NCI-H187 treated with DMSO at 0.1 percent for 48 hours (cell line): ENCODE results near the gene VSIG2.

Experiments
- DNase-seq: peaks from one replicate; lab custom pipeline; 2025; lab: John Stamatoyannopoulos, UW

The VSIG2 gene

GRCh38 chr11:124763156-124763947 lies 11.3 kb upstream of the VSIG2 start:
- no peak for DNase-seq

- no peak for DNase-seq
Measured at GRCh38 chr11:124762624-124763155, 10.6 kb upstream of the VSIG2 start.

- DNase-seq: no peak
Measured at GRCh38 chr11:124762105-124762623, 10.1 kb upstream of the VSIG2 start, which contains the start of gene ESAM. Gene ESAM (minus strand): TSS chr11:124762290. CDS start chr11:124762154, 136 bp downstream.

DNA sequence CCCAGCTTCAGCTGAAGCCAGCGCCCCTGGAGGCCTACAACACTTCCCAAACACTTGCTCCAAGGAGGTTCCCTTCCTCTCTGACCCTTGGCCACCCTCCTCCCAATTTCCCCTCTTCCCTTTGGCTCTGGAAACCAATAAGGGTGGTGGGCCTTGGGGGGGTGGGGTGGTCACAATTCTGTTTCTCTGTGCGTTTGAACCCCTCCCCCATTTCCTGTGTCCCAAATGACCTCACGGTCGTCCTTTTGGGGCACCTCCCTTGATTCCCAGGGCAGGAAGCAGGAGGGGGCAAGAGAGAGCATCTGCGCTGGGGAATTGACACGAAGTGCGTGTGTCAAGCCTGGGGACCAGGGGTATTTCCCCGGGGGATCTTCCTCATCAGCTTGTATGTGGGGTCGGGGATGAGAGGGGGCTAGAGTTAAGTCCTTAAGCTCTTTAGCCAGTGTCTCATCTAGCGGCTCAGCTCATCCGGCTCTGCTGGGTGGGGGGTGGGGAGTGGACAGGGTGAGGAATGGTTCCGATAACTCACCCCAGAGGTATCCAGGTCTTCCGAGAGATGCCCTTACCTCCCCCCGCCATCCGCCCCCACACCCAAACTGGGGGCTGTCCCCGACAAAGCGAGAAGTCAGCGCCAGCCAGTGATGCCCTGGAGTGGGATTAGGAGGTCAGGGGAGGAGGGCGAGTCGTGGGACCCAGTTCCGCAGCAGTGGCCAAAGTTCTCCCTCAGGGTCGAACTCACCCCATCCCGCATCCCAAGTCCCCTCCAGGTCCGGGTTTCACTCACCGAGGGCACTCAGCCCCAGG lies 9.4 kb upstream of the VSIG2 start:
- DNase-seq: no peak

GRCh38 chr11:124760806-124761205 lies 8.8 kb upstream of the VSIG2 start:
- DNase-seq: no peak

- DNase-seq: no peak
Measured at GRCh38 chr11:124760205-124760652, 8.2 kb upstream of the VSIG2 start.

- no peak for DNase-seq
Measured at GRCh38 chr11:124759266-124760204, 7.5 kb upstream of the VSIG2 start.

- DNase-seq: no peak
Measured at GRCh38 chr11:124758355-124759265, 6.6 kb upstream of the VSIG2 start.

GRCh38 chr11:124757320-124757719 lies 5.3 kb upstream of the VSIG2 start:
- DNase-seq: no peak

DNA sequence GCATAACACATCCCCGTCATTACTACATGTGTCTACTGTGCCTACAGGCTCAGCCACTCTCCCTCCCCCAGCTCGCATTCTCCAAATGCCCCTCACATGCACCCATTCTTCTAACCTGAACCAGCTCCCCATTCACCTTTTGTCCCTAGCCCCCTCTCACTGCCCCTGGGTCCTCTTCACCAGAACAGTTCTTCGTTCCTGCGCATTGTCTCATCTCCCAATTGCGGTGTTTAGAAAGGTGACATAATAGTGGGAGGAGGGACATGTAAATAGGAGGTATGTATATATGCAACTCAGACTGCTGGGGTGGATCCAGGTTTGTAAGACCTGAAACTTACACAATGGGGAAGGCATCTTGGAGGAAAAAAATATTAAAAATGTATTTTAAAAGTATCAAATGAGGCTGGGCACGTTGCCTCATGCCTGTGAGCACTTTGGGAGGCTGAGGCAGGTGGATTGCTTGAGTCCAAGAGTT lies 4.7 kb upstream of the VSIG2 start:
- no peak for DNase-seq

- no peak for DNase-seq
Measured at GRCh38 chr11:124756033-124756752, 4.1 kb upstream of the VSIG2 start.

- no peak for DNase-seq
Measured at GRCh38 chr11:124754710-124755109, 2.7 kb upstream of the VSIG2 start.

DNA sequence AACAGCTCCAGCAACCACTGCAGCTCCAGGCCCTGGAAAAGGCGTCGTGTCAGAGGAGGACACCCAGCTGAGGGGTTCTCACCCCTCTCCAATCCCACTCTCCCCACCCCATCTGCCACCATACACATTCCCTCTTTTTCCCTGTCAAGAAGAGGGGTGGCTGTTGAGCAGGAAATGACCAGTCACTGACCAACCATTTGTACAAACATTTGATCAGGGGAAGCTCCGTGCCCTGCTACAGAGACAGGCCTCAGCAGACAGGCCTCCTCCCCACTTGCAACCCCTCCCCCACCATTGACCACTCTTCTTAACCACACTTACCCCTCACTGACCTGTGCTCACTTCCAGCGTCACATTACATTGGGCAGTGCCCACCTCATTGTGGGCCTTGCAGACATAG lies 2.3 kb upstream of the VSIG2 start:
- no peak for DNase-seq

DNA sequence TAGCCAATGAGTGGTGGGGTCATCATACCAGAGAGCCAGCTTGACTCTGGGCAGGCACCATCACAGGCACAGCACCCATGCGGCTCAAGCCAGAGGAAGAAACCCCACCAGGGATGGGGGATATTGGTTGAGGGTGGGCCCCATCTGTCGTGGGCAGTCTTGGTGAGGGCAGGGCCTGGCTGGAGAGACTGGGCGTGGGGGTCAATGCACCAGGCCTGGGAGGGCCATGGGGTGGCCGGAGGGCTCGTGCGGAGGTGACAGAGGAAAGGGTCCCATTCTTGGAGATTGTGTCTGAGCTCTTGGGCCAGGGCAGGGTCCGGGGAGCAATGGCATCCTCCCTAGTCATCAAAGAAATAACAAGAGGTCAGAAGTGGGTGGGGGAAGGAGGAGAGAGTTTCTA lies 1.6 kb upstream of the VSIG2 start:
- no peak for DNase-seq

- DNase-seq: no peak
Measured at GRCh38 chr11:124753205-124753604, 1.1 kb upstream of the VSIG2 start.

DNA sequence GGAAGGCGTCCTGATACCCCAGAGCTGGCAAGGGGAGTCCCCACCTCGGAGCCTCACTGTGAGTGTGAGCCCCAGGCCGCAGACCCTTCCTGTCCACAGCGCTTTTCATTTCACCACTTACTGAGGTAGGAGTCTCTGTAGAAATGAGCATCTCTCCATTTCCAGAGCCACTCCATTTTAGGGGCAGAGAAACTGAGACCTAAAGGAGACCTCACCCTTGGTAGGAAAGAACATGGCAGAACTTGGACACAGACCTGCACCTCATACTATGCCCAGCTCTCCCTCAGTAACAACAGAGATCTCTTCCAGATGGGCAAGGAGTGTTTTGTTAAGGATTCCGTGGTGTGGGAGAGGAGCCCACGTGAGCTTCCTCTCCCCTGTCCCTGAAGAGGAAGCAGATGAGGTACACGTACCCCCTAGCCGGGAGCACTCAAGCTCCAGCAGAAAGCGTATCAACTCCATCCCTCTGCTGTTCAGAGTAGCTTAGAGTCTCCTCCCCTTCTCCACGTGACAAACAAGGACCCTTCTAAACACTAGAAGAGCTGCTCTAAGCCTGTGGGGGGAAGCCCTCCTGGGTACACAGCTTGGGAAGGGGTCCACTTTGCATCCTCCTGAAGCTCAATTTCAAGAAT lies 532 bp upstream of the VSIG2 start:
- DNase-seq: no peak

DNA sequence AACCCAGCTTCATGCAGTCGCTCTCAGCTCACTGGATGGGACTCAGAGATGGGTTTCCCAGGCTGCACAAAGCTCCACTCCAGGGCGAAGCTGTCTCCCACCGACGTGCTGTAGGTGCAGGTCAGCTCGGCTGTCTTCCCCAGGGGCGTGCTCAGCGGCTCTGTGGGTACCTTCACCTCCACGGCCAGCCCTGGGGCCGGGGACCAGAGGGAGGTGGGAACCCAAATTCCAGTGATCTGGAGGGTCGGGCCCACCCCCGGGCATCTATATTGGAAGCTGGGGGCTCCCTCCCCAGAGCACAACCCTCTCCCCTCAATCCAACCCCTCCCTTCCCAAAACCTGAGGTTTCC lies 689 bp downstream of the VSIG2 start:
- no peak for DNase-seq

DNA sequence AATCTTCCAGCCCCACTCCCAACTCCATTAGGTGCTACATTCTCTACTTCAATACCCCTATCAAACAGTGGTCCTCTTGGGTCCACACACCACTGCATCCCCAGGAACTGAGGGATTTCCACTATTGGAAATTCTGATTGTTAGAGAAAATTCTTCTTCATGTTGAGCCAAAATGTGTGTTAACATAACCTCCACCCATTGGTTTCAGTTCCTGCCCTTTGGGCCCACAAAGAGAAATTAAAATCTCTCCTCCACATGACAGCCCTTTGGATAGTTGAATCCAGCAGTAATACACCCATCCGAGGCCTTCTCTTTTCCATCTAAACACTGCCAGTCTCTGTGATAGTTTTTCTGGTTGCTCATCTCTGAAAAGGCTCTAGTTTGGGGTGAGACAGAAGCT lies 2.1 kb downstream of the VSIG2 start:
- no peak for DNase-seq
